K562 treated with DMSO at 1 percent for 12 hours (cell line): ENCODE data around the gene IRAG1. TPM values are rescaled to one million over a fixed set of nuclear protein-coding genes. Genes with fewer than 3 reads are reported as not detected.

Experiments
- total RNA-seq: library from RNA; unstranded; fragments of 300-600 nt; gene quantifications from 2 replicates; pipeline ENCODE4 v1.2.3, GENCODE V29; 2022; ENCODE audit not compliant: insufficient read depth

The IRAG1 gene
- total RNA-seq = 0.35 TPM in 1 of 2 replicates, not detected in the other

DNA sequence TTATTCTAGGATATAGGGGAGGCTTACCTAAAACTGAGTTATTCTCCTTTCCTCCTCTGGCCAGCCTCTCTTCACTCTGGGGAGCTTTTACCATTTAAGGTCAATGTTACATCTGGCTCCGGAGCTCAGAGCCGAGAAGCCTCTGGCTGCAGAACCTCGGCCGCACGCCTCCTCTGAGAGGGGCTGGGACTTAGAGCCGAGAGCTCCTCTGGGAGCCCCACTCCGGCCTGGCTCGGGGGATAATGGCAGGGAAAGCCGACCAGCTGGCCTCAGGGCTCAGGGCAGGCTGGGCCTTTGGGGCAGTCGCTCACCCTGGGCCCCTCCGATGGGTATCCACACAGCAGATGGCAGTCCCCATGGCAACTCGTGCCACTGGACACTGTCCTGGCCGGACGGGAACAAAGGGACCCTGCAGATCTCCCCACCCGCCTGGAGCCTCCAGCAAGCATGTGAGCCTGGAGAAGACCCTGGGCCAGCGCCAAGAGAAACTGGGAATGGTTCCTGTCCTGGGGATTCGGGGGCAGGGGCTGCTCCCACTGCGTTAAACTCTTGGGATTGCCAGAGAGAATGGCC is at the start of gene IRAG1:
IRAG1 (minus strand) TSS at position 247 of the 573 bp plus-strand sequence; CDS start at position 94, 153 bp downstream.

Other genes starting within 250 kb of the IRAG1 start
- 3.9 and 9.2 TPM in 2 replicates for gene AMPD3, start 238.5 kb downstream of the IRAG1 start, total RNA-seq
- 9.1 and 14.5 TPM in 2 replicates for gene RNF141, start 152.6 kb downstream of the IRAG1 start, total RNA-seq
- not detected in 2 replicates for gene LYVE1, start 125.1 kb downstream of the IRAG1 start, total RNA-seq
- gene CTR9, start 57.5 kb upstream of the IRAG1 start, total RNA-seq = 22.0 and 58.6 TPM in 2 replicates
- 140 and 420 TPM in 2 replicates for gene EIF4G2, start 115.2 kb upstream of the IRAG1 start, total RNA-seq
- gene ZBED5, start 164.3 kb upstream of the IRAG1 start, total RNA-seq = 15.9 and 35.8 TPM in 2 replicates